HG02852 (cell line): ENCODE results near the gene USP47.

ENCODE experiments used
- ATAC-seq: cut with Tn5 transposase; IDR thresholded peaks from one replicate; pipeline ENCODE4 v1.9.1; 2021; ENCODE audit warnings: mild to moderate bottlenecking, moderate library complexity; ENCODE audit not compliant: unreplicated experiment

Gene USP47

GRCh38 chr11:11862999-11863398 lies 21.2 kb downstream of the USP47 start:
- no peak for ATAC-seq

GRCh38 chr11:11864332-11864731 lies 22.6 kb downstream of the USP47 start:
- no peak for ATAC-seq

- ATAC-seq = no peak
Observed at GRCh38 chr11:11864803-11865202, 23.0 kb downstream of the USP47 start.

- no peak for ATAC-seq
Observed at GRCh38 chr11:11865449-11865848, 23.7 kb downstream of the USP47 start.

GRCh38 chr11:11866203-11866602 lies 24.4 kb downstream of the USP47 start:
- ATAC-seq = no peak

GRCh38 chr11:11867720-11868119 lies 25.9 kb downstream of the USP47 start:
- no peak for ATAC-seq

GRCh38 chr11:11871991-11872401 lies 30.2 kb downstream of the USP47 start:
- no peak for ATAC-seq

GRCh38 chr11:11876458-11876857 lies 34.7 kb downstream of the USP47 start:
- ATAC-seq = no peak

- no peak for ATAC-seq
Observed at GRCh38 chr11:11880179-11880578, 38.4 kb downstream of the USP47 start.

GRCh38 chr11:11882539-11882938 lies 40.8 kb downstream of the USP47 start:
- no peak for ATAC-seq

- ATAC-seq = no peak
Observed at GRCh38 chr11:11884351-11884750, 42.6 kb downstream of the USP47 start.

- peak; percentile 92 for ATAC-seq
Observed at GRCh38 chr11:11884774-11885481, 43.2 kb downstream of the USP47 start.

GRCh38 chr11:11894486-11894885 lies 52.7 kb downstream of the USP47 start:
- ATAC-seq = no peak

- ATAC-seq = no peak
Observed at GRCh38 chr11:11895672-11896071, 53.9 kb downstream of the USP47 start.

- ATAC-seq = no peak
Observed at GRCh38 chr11:11898648-11899047, 56.9 kb downstream of the USP47 start.

- no peak for ATAC-seq
Observed at GRCh38 chr11:11899401-11899800, 57.6 kb downstream of the USP47 start.

GRCh38 chr11:11901929-11902328 lies 60.2 kb downstream of the USP47 start:
- no peak for ATAC-seq

- no peak for ATAC-seq
Observed at GRCh38 chr11:11909727-11910126, 68.0 kb downstream of the USP47 start.

- ATAC-seq = no peak
Observed at GRCh38 chr11:11910541-11910940, 68.8 kb downstream of the USP47 start.

GRCh38 chr11:11913395-11913794 lies 71.6 kb downstream of the USP47 start:
- no peak for ATAC-seq

GRCh38 chr11:11915625-11916024 lies 73.9 kb downstream of the USP47 start:
- ATAC-seq = no peak

- no peak for ATAC-seq
Observed at GRCh38 chr11:11916981-11917399, 75.2 kb downstream of the USP47 start.

GRCh38 chr11:11923828-11924227 lies 82.1 kb downstream of the USP47 start:
- ATAC-seq = no peak
